Measurements from ENCODE around the gene ANKRD53.
A peak's percentile ranks its signal among the peaks of the same experiment; 100 is the strongest.
"Not testable (repeated sequence)": the region's sequence is repeated elsewhere in the genome, so short reads cannot be mapped to it uniquely, and the experiment has no call there.

ANKRD53 gene

GRCh38 chr2:71021394-71021793 is 43.0 kb downstream of the ANKRD53 start:
- DNase-seq: not testable (repeated sequence)

- DNase-seq: peak; percentile 76
Observed at GRCh38 chr2:71023553-71024243, 45.3 kb downstream of the ANKRD53 start.
